GM23248 (cell line): Measurements from ENCODE around the gene SLC36A2.

Source experiments
- EZH2 ChIP-seq: fragments of 200-600 bp; sonication (generic); IDR thresholded peaks from 2 replicates; pipeline ENCODE4 v1.6.1; 2018; ENCODE audit warnings: antibody characterized with exemption, mild to moderate bottlenecking; ENCODE audit not compliant: insufficient read depth, poor library complexity, severe bottlenecking
- EZH2phosphoT487 ChIP-seq: fragments of 200-600 bp; sonication (generic); IDR thresholded peaks from 2 replicates; pipeline ENCODE4 v1.6.1; 2018; ENCODE audit warnings: antibody characterized with exemption, moderate library complexity, mild to moderate bottlenecking, low read depth; ENCODE audit not compliant: insufficient read depth

DNA sequence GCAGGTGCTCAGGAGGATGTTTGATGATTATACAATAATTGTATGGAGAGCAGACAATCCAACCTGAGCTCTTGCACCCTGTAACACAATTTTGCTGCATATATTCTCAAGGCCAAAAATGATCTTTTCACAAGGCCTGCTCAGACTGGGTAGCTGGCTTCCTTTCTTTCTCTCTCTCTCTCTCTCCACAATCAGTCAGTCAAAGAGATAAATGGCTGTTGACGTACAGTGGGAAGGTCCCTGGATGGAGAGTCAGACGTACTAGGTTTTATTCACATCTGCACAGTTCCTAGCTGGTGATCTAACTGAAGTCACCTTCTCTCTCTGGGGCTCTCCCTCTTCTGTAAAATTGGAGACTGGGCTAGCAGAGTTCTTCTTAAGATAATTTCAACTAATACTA is 19.8 kb downstream of the SLC36A2 start:
- TF ChIP-seq EZH2: no peak
- no peak for TF ChIP-seq EZH2phosphoT487
